Measurements from ENCODE around the gene TRIM14.

Gene TRIM14

DNA sequence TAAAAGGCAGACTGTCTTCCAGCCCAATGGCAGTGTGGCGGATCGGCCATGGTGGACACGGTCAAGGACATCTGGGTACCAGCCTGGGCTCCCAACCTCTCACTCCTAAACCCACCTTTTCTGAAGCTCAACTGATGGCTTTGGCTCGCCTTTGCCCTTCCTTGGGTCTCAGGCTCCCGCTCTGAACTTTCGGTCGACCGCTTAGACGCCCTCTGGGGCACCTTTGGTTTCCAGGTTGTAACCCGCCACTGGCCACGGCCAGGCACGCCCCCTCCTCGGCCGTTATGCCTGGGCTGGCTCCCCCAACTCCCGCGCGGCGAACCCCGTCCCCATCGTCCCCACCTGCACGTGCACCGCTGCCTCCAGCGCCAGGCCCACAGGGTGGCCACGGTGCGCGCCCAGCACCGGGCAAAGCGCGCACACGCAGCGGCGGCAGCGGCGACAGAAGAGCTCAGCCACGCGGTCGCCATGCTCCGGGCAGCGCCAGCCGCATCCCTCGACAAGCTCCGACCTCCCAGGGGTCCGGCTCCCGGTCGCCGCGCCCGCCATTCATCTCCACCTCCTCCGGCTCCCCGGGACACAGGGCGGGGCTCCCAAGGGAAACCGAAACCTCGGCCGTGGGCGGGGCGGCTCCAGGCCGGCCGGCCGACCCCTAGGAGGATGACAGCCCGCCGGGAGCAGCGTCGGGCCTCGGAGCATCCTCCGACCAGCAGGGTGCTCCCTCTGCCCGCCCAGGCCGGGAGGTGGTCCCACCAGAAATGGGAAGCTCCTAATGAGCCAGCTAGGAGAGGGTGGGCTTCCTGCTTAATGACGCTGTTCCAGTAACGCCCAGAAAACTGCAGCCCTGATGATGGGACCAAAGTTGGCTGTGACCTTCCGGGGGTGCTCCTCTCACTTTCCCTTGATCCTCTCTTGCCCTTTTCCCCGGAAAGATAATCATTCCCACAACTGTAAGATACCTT lies at the start of gene TRIM14 (continued):
- TF ChIP-seq, protein P1, sequence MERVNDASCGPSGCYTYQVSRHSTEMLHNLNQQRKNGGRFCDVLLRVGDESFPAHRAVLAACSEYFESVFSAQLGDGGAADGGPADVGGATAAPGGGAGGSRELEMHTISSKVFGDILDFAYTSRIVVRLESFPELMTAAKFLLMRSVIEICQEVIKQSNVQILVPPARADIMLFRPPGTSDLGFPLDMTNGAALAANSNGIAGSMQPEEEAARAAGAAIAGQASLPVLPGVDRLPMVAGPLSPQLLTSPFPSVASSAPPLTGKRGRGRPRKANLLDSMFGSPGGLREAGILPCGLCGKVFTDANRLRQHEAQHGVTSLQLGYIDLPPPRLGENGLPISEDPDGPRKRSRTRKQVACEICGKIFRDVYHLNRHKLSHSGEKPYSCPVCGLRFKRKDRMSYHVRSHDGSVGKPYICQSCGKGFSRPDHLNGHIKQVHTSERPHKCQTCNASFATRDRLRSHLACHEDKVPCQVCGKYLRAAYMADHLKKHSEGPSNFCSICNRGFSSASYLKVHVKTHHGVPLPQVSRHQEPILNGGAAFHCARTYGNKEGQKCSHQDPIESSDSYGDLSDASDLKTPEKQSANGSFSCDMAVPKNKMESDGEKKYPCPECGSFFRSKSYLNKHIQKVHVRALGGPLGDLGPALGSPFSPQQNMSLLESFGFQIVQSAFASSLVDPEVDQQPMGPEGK (tag by site-specific recombination; IDR thresholded peaks at IDR 0.05): peak; percentile 70; the same call in 1 of the 2 replicates
- TF ChIP-seq, protein P2, sequence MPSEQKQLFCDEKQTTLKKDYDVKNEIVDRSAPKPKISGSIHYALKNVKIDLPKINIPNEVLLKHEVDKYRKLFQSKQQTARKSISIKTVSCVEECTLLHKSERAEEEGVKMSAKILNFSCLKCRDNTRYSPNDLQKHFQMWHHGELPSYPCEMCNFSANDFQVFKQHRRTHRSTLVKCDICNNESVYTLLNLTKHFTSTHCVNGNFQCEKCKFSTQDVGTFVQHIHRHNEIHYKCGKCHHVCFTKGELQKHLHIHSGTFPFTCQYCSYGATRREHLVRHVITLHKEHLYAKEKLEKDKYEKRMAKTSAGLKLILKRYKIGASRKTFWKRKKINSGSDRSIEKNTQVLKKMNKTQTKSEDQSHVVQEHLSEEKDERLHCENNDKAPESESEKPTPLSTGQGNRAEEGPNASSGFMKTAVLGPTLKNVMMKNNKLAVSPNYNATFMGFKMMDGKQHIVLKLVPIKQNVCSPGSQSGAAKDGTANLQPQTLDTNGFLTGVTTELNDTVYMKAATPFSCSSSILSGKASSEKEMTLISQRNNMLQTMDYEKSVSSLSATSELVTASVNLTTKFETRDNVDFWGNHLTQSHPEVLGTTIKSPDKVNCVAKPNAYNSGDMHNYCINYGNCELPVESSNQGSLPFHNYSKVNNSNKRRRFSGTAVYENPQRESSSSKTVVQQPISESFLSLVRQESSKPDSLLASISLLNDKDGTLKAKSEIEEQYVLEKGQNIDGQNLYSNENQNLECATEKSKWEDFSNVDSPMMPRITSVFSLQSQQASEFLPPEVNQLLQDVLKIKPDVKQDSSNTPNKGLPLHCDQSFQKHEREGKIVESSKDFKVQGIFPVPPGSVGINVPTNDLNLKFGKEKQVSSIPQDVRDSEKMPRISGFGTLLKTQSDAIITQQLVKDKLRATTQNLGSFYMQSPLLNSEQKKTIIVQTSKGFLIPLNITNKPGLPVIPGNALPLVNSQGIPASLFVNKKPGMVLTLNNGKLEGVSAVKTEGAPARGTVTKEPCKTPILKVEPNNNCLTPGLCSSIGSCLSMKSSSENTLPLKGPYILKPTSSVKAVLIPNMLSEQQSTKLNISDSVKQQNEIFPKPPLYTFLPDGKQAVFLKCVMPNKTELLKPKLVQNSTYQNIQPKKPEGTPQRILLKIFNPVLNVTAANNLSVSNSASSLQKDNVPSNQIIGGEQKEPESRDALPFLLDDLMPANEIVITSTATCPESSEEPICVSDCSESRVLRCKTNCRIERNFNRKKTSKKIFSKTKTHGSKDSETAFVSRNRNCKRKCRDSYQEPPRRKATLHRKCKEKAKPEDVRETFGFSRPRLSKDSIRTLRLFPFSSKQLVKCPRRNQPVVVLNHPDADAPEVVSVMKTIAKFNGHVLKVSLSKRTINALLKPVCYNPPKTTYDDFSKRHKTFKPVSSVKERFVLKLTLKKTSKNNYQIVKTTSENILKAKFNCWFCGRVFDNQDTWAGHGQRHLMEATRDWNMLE (tag by site-specific recombination; conservative IDR thresholded peaks at IDR 0.05; ENCODE audit: low read depth): 0 out of 2 replicates have a peak, but pooled peaks have one; percentile 18
- TF ChIP-seq ZNF155 (tag by site-specific recombination; IDR thresholded peaks at IDR 0.05) (no peak), ZNF521 (tag by site-specific recombination; IDR thresholded peaks at IDR 0.05) (no peak), ZNF610 (tag by site-specific recombination; IDR thresholded peaks at IDR 0.05; ENCODE audit: borderline replicate concordance) (no peak), ZNF792 (tag by site-specific recombination; IDR thresholded peaks at IDR 0.05) (no peak), GLI2 (tag by site-specific recombination; IDR thresholded peaks at IDR 0.05; ENCODE audit: borderline replicate concordance, low read depth) (no peak), ZNF292 (tag by site-specific recombination; IDR thresholded peaks at IDR 0.05; ENCODE audit: borderline replicate concordance, low read depth) (no peak), IKZF3 (tag by site-specific recombination; IDR thresholded peaks at IDR 0.05) (peak; percentile 80), ZFP3 (tag by site-specific recombination; IDR thresholded peaks at IDR 0.05; ENCODE audit: low read depth) (no peak), ZNF174 (tag by site-specific recombination; IDR thresholded peaks at IDR 0.05) (no peak), SALL2 (tag by site-specific recombination; IDR thresholded peaks at IDR 0.05; ENCODE audit: borderline replicate concordance) (no peak), ZNF175 (tag by site-specific recombination; IDR thresholded peaks at IDR 0.05) (no peak), ZNF558 (tag by site-specific recombination; IDR thresholded peaks at IDR 0.05) (no peak), ZNF433 (tag by site-specific recombination; IDR thresholded peaks at IDR 0.05; ENCODE audit: low read depth) (no peak), ZFP37 (tag by site-specific recombination; IDR thresholded peaks at IDR 0.05) (peak; percentile 36; the same call in 1 of the 2 replicates), ZNF596 (tag by site-specific recombination; IDR thresholded peaks at IDR 0.05) (no peak), ZNF529 (tag by site-specific recombination; IDR thresholded peaks at IDR 0.05; ENCODE audit: insufficient replicate concordance) (no peak), ZBTB8A (tag by site-specific recombination; IDR thresholded peaks at IDR 0.05) (peak; percentile 68)
- TF ChIP-seq, protein P3, sequence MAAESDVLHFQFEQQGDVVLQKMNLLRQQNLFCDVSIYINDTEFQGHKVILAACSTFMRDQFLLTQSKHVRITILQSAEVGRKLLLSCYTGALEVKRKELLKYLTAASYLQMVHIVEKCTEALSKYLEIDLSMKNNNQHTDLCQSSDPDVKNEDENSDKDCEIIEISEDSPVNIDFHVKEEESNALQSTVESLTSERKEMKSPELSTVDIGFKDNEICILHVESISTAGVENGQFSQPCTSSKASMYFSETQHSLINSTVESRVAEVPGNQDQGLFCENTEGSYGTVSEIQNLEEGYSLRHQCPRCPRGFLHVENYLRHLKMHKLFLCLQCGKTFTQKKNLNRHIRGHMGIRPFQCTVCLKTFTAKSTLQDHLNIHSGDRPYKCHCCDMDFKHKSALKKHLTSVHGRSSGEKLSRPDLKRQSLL (tag by site-specific recombination; IDR thresholded peaks at IDR 0.05): peak; percentile 73
- TF ChIP-seq, protein P4, sequence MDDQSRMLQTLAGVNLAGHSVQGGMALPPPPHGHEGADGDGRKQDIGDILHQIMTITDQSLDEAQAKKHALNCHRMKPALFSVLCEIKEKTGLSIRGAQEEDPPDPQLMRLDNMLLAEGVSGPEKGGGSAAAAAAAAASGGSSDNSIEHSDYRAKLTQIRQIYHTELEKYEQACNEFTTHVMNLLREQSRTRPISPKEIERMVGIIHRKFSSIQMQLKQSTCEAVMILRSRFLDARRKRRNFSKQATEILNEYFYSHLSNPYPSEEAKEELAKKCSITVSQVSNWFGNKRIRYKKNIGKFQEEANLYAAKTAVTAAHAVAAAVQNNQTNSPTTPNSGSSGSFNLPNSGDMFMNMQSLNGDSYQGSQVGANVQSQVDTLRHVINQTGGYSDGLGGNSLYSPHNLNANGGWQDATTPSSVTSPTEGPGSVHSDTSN (CRISPR knock-in tag; IDR thresholded peaks at IDR 0.05): no peak
- TF ChIP-seq, protein P5, sequence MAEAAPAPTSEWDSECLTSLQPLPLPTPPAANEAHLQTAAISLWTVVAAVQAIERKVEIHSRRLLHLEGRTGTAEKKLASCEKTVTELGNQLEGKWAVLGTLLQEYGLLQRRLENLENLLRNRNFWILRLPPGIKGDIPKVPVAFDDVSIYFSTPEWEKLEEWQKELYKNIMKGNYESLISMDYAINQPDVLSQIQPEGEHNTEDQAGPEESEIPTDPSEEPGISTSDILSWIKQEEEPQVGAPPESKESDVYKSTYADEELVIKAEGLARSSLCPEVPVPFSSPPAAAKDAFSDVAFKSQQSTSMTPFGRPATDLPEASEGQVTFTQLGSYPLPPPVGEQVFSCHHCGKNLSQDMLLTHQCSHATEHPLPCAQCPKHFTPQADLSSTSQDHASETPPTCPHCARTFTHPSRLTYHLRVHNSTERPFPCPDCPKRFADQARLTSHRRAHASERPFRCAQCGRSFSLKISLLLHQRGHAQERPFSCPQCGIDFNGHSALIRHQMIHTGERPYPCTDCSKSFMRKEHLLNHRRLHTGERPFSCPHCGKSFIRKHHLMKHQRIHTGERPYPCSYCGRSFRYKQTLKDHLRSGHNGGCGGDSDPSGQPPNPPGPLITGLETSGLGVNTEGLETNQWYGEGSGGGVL (tag by site-specific recombination; IDR thresholded peaks at IDR 0.05): peak; percentile 39; the same call in 1 of the 2 replicates
- TF ChIP-seq, protein P6, sequence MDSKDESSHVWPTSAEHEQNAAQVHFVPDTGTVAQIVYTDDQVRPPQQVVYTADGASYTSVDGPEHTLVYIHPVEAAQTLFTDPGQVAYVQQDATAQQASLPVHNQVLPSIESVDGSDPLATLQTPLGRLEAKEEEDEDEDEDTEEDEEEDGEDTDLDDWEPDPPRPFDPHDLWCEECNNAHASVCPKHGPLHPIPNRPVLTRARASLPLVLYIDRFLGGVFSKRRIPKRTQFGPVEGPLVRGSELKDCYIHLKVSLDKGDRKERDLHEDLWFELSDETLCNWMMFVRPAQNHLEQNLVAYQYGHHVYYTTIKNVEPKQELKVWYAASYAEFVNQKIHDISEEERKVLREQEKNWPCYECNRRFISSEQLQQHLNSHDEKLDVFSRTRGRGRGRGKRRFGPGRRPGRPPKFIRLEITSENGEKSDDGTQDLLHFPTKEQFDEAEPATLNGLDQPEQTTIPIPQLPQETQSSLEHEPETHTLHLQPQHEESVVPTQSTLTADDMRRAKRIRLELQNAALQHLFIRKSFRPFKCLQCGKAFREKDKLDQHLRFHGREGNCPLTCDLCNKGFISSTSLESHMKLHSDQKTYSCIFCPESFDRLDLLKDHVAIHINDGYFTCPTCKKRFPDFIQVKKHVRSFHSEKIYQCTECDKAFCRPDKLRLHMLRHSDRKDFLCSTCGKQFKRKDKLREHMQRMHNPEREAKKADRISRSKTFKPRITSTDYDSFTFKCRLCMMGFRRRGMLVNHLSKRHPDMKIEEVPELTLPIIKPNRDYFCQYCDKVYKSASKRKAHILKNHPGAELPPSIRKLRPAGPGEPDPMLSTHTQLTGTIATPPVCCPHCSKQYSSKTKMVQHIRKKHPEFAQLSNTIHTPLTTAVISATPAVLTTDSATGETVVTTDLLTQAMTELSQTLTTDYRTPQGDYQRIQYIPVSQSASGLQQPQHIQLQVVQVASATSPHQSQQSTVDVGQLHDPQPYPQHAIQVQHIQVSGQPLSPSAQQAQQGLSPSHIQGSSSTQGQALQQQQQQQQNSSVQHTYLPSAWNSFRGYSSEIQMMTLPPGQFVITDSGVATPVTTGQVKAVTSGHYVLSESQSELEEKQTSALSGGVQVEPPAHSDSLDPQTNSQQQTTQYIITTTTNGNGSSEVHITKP (tag by site-specific recombination; IDR thresholded peaks at IDR 0.05): peak; percentile 79
